NB4 (cell line): ENCODE data around the gene FCMR.

ENCODE experiments used
- DNase-seq: peaks from one replicate; pipeline ENCODE4 v3.0.0; 2010; ENCODE audit warnings: low read depth
- H3K4me3 ChIP-seq: one replicate; pipeline ENCODE4 v1.5.1; 2011; ENCODE audit warnings: mild to moderate bottlenecking, low read depth, low read length, moderate library complexity
- CTCF ChIP-seq: IDR thresholded peaks from one replicate; pipeline ENCODE4 v1.5.1; 2012; ENCODE audit warnings: low read depth, low read length
- MAX ChIP-seq: IDR thresholded peaks from 2 replicates; pipeline ENCODE4 v1.6.1; 2011; ENCODE audit warnings: low read depth, low read length
- MYC ChIP-seq: IDR thresholded peaks from 2 replicates; pipeline ENCODE4 v1.6.1; 2011; ENCODE audit warnings: low read depth, low read length
- POLR2A ChIP-seq: IDR thresholded peaks from 2 replicates; pipeline ENCODE4 v1.6.1; 2011; ENCODE audit warnings: mild to moderate bottlenecking; ENCODE audit not compliant: insufficient read length; ENCODE audit errors: extremely low read depth

The FCMR gene

GRCh38 chr1:206949208-206949607 is 27.5 kb upstream of the FCMR start:
- no peak overlapping the region for H3K4me3 ChIP-seq
- TF ChIP-seq CTCF (no peak), MAX (no peak), POLR2A (no peak), MYC (no peak)
- DNase-seq = no peak

- no peak overlapping the region for H3K4me3 ChIP-seq
- DNase-seq = no peak
- TF ChIP-seq MAX (no peak), MYC (no peak), CTCF (no peak), POLR2A (no peak)
Observed at GRCh38 chr1:206947255-206947654, 25.5 kb upstream of the FCMR start.

GRCh38 chr1:206946261-206946660 is 24.5 kb upstream of the FCMR start, which contains the start of gene PIGR:
PIGR (minus strand) TSS chr1:206946466; CDS start chr1:206940531, 5,935 bp downstream.
- TF ChIP-seq CTCF (no peak), MYC (no peak)
- H3K4me3 ChIP-seq = no peak within 1 kb of the TSS
- DNase-seq = no peak

GRCh38 chr1:206945779-206946178 is 24.0 kb upstream of the FCMR start:
- no peak for DNase-seq
- no peak overlapping the region for H3K4me3 ChIP-seq
- TF ChIP-seq POLR2A (no peak), MAX (no peak), MYC (no peak), CTCF (no peak)

- no peak for TF ChIP-seq CTCF
- no peak for TF ChIP-seq MYC
- TF ChIP-seq POLR2A = no peak
- no peak for TF ChIP-seq MAX
- no peak for DNase-seq
- H3K4me3 ChIP-seq = no peak overlapping the region
Observed at GRCh38 chr1:206944703-206945102, 23.0 kb upstream of the FCMR start.

GRCh38 chr1:206941766-206942418 is 20.2 kb upstream of the FCMR start:
- no peak for DNase-seq
- no peak overlapping the region for H3K4me3 ChIP-seq
- TF ChIP-seq MAX (no peak), POLR2A (no peak), CTCF (no peak), MYC (no peak)
